ENCODE data around the gene DDOST. TPM values are rescaled to one million over a fixed set of nuclear protein-coding genes. Genes with fewer than 3 reads are reported as not detected.
A peak's percentile ranks its signal among the peaks of the same experiment; 100 is the strongest.

Gene DDOST
- total RNA-seq, 1 donor from 2014 or later, result 254 TPM

DNA sequence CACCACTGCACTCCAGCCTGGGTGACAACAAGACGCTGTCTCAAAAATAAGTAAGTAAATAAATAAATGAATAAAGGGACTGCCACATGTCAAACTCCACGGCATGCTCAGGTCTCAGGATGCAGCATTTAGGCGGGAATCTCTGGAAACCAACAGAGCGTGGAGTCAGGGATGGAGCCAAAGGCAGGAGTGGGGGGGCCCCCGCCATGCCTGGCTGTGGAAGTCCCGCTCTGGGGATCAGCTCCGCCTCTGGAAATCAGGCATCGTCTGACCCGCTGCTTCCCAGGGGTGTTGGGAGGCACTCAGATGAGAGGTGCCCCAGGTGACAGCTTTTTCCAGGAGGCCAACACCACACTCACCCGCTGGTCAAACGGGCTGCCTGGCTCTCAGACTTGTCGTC lies 36.4 kb upstream of the DDOST start:
- TF ChIP-seq, protein P1, sequence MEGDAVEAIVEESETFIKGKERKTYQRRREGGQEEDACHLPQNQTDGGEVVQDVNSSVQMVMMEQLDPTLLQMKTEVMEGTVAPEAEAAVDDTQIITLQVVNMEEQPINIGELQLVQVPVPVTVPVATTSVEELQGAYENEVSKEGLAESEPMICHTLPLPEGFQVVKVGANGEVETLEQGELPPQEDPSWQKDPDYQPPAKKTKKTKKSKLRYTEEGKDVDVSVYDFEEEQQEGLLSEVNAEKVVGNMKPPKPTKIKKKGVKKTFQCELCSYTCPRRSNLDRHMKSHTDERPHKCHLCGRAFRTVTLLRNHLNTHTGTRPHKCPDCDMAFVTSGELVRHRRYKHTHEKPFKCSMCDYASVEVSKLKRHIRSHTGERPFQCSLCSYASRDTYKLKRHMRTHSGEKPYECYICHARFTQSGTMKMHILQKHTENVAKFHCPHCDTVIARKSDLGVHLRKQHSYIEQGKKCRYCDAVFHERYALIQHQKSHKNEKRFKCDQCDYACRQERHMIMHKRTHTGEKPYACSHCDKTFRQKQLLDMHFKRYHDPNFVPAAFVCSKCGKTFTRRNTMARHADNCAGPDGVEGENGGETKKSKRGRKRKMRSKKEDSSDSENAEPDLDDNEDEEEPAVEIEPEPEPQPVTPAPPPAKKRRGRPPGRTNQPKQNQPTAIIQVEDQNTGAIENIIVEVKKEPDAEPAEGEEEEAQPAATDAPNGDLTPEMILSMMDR (conservative IDR thresholded peaks at IDR 0.05), result no peak
- Mint-ChIP-seq H3K27me3 (no peaks in the 10 kb centered on the region), H3K36me3 (no peaks in the 10 kb centered on the region), H3K4me1 (ENCODE audit: unreplicated experiment) (peaks cover 8% of the 10 kb centered on the region), H3K27ac (no peak overlapping the region), H3K9me3 (peaks cover 4% of the 10 kb centered on the region), H3K4me3 (peak overlapping the region; percentile 91)
- DNase-seq (ENCODE audit: extremely low spot score, unreplicated experiment), result no peak

DNA sequence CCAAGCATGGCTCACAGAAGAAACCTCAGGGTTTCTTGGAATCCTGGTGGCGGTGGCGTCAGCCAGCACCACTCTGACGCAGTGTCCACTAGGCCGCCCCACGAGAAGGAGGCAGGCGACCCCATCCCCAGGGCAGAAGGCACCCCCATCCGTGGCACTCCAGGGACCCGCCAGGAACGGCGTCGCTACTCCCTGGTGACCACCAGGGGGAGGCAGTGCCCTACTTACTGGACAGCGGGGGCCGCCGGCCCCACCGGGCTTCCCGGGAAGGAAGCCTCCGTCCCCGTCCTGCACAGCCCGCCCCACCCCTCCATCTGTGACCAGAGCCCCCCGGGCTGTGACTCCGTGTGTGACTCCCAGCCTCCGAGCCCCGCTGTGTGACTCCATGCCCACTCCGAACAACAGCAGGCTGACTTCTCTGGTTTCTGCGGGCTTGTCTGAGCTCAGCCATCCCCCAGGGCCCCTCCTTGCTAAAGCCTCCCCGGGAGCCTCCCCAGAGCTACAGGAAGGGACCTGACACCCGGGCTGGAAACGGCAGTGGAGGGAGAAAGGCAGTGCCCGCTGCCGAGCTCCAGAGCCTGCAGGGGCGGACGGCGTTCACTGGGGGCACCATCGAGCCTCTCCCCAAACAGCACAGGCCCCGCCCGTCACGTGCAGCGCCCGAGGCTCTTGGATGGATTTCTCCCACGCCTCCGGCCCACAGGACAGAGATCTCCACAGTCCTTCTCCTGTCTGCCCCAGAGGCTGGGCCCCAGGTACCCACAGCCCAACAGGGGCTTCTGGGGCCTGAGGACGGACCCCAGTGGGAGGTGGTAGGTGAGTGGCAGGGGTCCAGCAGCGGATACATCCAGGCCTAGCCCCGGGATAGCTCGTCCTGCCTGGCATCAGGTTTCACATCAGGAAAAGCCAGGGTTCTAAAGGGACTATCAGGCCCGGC lies 35.5 kb upstream of the DDOST start:
- peaks cover 4% of the 10 kb centered on the region for H3K9me3 Mint-ChIP-seq
- TF ChIP-seq, protein P1 (conservative IDR thresholded peaks at IDR 0.05), result peak; percentile 98
- H3K27me3 Mint-ChIP-seq, result no peaks in the 10 kb centered on the region

DNA sequence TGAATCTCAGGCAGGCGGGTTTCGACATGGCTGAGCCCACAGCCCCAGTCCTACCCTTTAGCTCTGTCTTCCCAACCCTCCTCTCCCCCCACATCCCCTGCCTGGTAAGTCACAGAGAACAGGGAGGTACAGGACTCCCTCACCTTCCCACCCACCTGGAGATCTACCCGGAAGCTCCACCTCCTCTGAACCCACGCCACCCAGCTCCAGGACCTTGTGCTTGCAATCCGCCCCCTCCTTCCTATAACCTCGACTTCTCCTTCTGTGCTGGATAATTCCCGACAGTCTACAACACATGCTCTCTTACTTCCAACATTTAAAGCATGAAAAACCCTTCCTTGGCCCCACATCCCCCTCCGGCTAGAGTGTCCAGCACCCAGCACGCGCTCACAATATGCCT lies 34.3 kb upstream of the DDOST start:
- no peak overlapping the region for H3K4me3 Mint-ChIP-seq
- no peak overlapping the region for H3K27ac Mint-ChIP-seq
- no peaks in the 10 kb centered on the region for H3K27me3 Mint-ChIP-seq
- H3K9me3 Mint-ChIP-seq, result peaks cover 4% of the 10 kb centered on the region
- no peaks in the 10 kb centered on the region for H3K36me3 Mint-ChIP-seq
- H3K4me1 Mint-ChIP-seq (ENCODE audit: unreplicated experiment), result peaks cover 8% of the 10 kb centered on the region
- TF ChIP-seq, protein P1 (conservative IDR thresholded peaks at IDR 0.05), result no peak
- DNase-seq (ENCODE audit: extremely low spot score, unreplicated experiment), result no peak

More for the DNA sequence above, 35.5 kb upstream of the DDOST start:
- peak; percentile 90 for DNase-seq (ENCODE audit: extremely low spot score, unreplicated experiment)
- H3K4me3 Mint-ChIP-seq, result peak overlapping the region; percentile 91
- H3K27ac Mint-ChIP-seq, result peak overlapping the region; percentile 55
- peaks cover 8% of the 10 kb centered on the region for H3K4me1 Mint-ChIP-seq (ENCODE audit: unreplicated experiment)
- H3K36me3 Mint-ChIP-seq, result no peaks in the 10 kb centered on the region

DNA sequence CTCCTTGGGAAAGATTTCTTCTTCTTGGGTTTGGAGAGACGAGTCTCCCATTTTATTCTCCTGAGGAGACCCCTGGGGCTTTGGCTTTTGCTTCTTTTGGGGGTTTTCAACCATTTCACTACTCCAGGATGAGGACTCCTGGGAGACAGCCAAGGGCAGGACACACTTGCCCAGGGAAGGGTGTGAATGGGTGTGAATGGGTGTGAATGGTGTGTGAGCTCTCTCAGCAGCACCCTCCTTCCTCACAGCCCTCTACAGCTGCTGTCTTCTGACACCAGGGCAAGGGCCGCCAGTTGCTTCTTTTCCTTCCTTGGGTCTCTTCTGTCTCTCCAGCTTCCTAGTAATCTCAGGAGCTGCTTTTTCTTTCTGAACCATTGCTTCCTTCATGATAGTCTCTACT lies 32.5 kb upstream of the DDOST start:
- Mint-ChIP-seq H3K36me3 (no peaks in the 10 kb centered on the region), H3K9me3 (no peaks in the 10 kb centered on the region), H3K4me3 (no peak overlapping the region), H3K27me3 (no peaks in the 10 kb centered on the region), H3K4me1 (ENCODE audit: unreplicated experiment) (peaks cover 4% of the 10 kb centered on the region), H3K27ac (no peak overlapping the region)
- TF ChIP-seq, protein P1 (conservative IDR thresholded peaks at IDR 0.05), result no peak
- no peak for DNase-seq (ENCODE audit: extremely low spot score, unreplicated experiment)

DNA sequence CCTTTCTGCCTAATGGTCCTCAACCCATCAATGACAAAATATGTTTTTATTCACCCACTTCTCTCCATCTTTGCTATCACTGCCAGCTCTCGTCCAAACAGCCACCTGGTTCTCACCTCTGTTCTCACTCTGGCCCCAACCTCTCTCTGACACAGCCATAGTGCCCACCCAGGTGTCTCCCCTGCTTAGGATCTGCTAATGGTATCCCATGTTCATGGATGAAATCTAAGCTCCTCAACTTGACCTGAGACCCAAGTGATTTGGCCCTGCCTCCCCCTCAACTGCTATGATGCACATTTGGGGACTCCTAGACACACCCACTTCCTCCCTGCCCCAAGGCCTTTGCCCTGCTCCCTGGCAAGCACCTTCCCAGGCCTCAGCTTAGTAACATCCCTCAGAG lies 30.7 kb upstream of the DDOST start:
- TF ChIP-seq, protein P1 (conservative IDR thresholded peaks at IDR 0.05), result no peak
- Mint-ChIP-seq H3K27me3 (no peaks in the 10 kb centered on the region), H3K9me3 (no peaks in the 10 kb centered on the region), H3K36me3 (no peaks in the 10 kb centered on the region), H3K4me3 (no peak overlapping the region), H3K27ac (no peak overlapping the region), H3K4me1 (ENCODE audit: unreplicated experiment) (peaks cover 2% of the 10 kb centered on the region)
- DNase-seq (ENCODE audit: extremely low spot score, unreplicated experiment), result no peak
